Heart left ventricle (tissue), 13 donors: ENCODE measurements around the gene PPM1M.

ENCODE experiments used
- CTCF ChIP-seq, 12 donors: fragments of 200-600 bp; sonication (generic) in 4 of 12; IDR thresholded peaks; one replicate each; pipeline versions ENCODE4 v1.5.0 to v1.8.0; 2018 to 2022; ENCODE audit warnings: antibody characterized with exemption in 12 of 12, mild to moderate bottlenecking in 5 of 12
- POLR2A ChIP-seq, 2 donors: fragments of 450-650 bp; IDR thresholded peaks; one replicate each; pipeline ENCODE4 v1.6.1; 2017; ENCODE audit warnings: antibody characterized with exemption in 2 of 2, mild to moderate bottlenecking in 2 of 2, moderate library complexity in 2 of 2
- donor health status: ischemic (EF 13 %, LVEDD 7.1; RV severe dilation, severe dysfunction).
- donor health status: DM: no; HTN: yes; CAD: no.
- donor health status: DM: no; HTN: no; CAD: no.
- donor health status: ischemic (EF 25% LVEDD 6.9; RV normal size, moderate dysfunction).
- donor health status: ischemic (EF 25% LVEDD 5.7; RV mildly dilated, moderate dysfunction).
- donor health status: ischemic (EF 35%, LVEDD 5.7; RV mildly dilated, moderate dysfunction).
- donor health status: nonischemic (EF 11% LVEDD 7.7; RV severe dilation, severe dysfunction).
- donor health status: DM: yes; HTN: yes; CAD: no.
- donor health status: PGD.
- donor health status: ischemic (EF 29% LVEDD 5.4; RV normal size, mild dysfunction).
- donor health status: nonischemic (EF 23%, LVEDD 6.1; RV moderate dilation, normal function).

GRCh38 chr3:52217409-52217805 is 28.2 kb upstream of the PPM1M start:
- TF ChIP-seq POLR2A (IDR thresholded peaks at IDR 0.05): no peak
- TF ChIP-seq CTCF (IDR thresholded peaks at IDR 0.05): no peak
